AG09309 (cell line): ENCODE results near the gene CTTNBP2.

Experiments
- DNase-seq: peaks from one replicate; pipeline ENCODE4 v3.0.0-alpha.2; 2010; ENCODE audit warnings: low read depth
- H3K4me3 ChIP-seq: 2 replicates; pipeline ENCODE4 v1.5.1; 2011; ENCODE audit warnings: mild to moderate bottlenecking, low read depth, low read length, moderate library complexity; ENCODE audit not compliant: control insufficient read depth
- TF ChIP-seq, protein P1 (sequence below): IDR thresholded peaks from 2 replicates; pipeline ENCODE4 v1.5.1; 2011; ENCODE audit warnings: mild to moderate bottlenecking, low read depth, low read length, inconsistent platforms; ENCODE audit not compliant: insufficient read depth, control insufficient read depth; ENCODE audit errors: missing control alignments

The CTTNBP2 gene

DNA sequence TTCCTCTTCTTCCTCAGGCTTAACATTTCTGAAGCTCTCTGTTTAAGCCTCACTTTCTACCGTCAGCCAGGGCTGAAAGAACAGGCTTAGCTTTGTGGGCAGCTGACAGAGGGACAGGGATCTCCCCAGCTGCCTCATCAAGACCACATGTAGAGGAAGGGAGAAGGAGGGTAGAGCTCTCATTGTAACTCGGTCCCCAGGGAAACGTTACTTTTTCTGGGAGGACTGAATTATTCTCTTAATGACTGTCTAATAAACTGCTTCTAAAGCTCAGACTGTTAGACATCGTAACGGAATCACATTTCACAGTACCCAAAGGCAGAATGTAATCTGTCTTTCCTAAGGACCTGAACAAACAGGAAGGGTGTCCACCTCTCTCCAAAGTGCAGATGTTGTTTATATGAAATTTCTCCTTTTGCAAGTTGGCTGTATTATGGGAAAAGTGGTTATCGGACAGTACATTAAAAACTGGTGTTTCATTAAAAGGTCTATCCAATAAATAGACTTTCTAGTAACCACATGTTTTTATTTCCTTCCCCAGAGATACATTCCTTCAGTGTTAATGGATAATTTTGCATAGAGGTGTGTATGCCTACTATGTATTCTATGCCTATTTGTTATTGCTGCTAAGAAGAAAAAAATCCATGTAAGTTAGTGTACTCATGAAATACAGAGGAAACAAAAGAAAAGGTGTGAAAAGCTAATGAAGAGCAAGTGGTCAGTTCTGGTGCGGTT, 144.2 kb downstream of the CTTNBP2 start:
- H3K4me3 ChIP-seq: no peak overlapping the region
- no peak for DNase-seq
- TF ChIP-seq, protein P1, sequence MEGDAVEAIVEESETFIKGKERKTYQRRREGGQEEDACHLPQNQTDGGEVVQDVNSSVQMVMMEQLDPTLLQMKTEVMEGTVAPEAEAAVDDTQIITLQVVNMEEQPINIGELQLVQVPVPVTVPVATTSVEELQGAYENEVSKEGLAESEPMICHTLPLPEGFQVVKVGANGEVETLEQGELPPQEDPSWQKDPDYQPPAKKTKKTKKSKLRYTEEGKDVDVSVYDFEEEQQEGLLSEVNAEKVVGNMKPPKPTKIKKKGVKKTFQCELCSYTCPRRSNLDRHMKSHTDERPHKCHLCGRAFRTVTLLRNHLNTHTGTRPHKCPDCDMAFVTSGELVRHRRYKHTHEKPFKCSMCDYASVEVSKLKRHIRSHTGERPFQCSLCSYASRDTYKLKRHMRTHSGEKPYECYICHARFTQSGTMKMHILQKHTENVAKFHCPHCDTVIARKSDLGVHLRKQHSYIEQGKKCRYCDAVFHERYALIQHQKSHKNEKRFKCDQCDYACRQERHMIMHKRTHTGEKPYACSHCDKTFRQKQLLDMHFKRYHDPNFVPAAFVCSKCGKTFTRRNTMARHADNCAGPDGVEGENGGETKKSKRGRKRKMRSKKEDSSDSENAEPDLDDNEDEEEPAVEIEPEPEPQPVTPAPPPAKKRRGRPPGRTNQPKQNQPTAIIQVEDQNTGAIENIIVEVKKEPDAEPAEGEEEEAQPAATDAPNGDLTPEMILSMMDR: no peak

DNA sequence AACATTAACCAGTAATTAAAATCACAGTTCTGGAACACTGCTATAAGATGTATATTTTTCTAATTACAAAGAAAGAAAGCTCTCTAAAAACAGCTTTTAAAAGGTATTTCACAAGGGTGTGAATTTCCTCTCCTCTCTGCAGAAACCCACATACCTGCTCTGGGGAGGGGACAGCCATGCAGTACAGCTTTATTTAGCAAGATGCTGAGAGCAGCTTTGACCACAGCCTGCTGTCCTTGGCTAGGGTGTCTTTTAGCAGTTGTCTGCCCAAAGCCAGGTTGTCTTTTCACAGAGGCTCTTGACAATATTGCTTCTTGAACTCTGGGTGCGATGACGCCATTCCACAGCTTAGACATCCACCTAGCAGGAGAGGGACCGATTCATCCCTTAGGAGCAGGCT, 148.3 kb downstream of the CTTNBP2 start:
- DNase-seq: no peak
- TF ChIP-seq, protein P1: no peak
- H3K4me3 ChIP-seq: no peak overlapping the region

DNA sequence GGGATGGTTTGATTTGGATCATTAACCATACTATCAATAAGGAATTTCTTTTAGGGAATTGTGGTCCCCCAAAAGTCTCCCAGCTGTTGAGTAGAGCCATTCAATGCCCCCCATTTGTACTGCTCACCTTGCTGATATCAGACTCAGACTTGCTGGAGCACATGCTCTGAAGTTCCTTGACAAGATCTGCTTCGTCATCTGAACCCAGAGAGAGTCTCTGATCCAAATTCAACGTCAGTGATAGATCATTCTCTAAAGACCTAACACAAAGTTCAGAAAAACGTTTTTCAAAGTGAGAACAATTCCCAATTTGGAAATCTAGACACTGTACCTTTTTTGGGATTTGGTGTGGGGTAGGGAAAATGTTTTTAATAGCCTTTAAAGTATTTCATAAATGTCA, 153.9 kb downstream of the CTTNBP2 start:
- no peak for DNase-seq
- H3K4me3 ChIP-seq: no peak overlapping the region
- TF ChIP-seq, protein P1: no peak

DNA sequence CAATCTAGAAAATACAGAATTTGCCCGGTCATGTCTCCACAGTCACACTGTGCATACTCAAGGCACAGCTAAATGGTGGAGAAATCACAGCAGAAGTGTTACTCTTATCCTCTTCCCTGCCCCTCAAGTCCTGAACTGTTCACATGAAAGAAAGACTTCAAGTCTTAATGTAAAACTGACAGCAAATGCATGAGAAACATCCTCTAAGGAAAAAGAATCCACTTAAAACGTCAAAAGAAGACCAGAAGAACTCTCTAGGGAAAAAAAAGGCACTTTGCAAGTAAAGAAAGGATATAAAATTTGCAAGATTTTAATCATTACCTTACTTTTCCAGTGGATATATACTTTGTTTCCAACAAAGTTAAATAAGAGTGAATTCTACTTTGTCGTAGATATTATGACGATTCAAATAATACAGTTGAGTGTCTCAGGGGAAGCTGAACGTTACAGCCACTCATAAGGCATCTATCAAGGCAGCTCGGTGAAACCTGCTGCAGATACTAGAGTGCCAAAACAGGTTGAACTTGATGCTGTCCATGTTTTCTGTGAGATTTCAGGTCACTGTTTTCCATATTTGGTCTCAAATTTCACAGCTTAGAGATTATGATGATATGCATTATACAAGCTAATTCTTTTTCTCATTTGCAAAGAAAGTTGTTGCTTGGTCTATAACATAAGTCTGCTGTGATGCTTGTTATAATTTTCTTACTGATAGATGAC, 155.0 kb downstream of the CTTNBP2 start:
- TF ChIP-seq, protein P1: no peak
- no peak overlapping the region for H3K4me3 ChIP-seq
- DNase-seq: no peak

DNA sequence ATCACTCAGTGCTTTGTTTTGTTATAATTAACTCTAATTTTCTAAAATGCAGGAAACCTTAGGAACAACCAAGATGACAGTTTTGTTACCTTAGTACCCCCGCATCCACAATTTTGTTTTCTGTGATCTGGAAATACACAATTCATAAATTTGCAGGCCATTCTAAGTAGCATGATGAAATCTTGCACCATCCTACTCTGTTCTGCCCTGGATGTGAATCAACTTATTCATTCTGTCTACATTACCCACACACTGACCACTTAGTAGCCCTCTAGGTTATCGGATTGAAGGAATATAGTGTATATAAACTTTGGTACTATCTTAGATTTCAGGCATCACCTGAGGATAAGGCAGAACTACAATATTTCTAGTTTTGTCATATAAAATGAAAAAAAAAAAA, 155.9 kb downstream of the CTTNBP2 start:
- no peak overlapping the region for H3K4me3 ChIP-seq
- TF ChIP-seq, protein P1: no peak
- DNase-seq: no peak

DNA sequence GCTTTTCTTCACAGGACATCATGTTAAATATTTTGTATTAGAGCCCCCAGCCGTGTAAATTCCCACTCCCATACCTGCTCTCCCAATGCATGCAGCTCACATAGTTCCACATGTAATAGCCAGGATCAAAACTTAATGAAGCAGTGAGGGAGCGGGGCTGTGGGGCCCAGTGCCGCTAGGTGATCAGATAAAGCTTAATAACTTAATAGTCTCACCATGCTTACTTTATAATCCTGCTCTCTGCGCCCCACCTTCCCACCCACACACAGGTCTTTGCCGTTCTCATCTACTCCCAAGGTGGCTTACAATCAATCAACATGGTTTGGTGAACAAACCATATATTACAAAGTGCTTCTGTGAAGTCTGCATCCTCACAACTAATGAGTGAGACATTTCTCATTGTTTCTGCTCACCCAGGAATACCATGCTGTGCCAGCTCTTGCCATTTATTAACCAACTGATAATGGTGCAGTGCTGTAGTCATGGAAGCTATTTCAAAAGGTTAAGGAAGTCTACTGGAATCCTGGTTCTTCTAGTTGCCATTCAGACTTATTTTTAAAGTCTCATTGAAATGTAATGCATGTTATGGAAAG, 156.4 kb downstream of the CTTNBP2 start:
- H3K4me3 ChIP-seq: no peak overlapping the region
- TF ChIP-seq, protein P1: no peak
- no peak for DNase-seq
